IPS-NIHi11 (cell line): ENCODE results near the gene MSH3.
"Not testable (repeated sequence)": the region's sequence is repeated elsewhere in the genome, so short reads cannot be mapped to it uniquely, and the experiment has no call there.

Source experiments
- DNase-seq: peaks from one replicate; pipeline ENCODE4 v3.0.0; 2012; ENCODE audit warnings: mixed read lengths, low spot score

The MSH3 gene

GRCh38 chr5:80853413-80853812, 199.0 kb downstream of the MSH3 start:
- DNase-seq = no peak

- no peak for DNase-seq
Measured at GRCh38 chr5:80854583-80854982, 200.1 kb downstream of the MSH3 start.

- DNase-seq = peak; percentile 18
Measured at GRCh38 chr5:80860924-80861613, 206.6 kb downstream of the MSH3 start.

- no peak for DNase-seq
Measured at GRCh38 chr5:80863708-80864107, 209.3 kb downstream of the MSH3 start.

- DNase-seq = no peak
Measured at GRCh38 chr5:80864109-80864508, 209.7 kb downstream of the MSH3 start.

GRCh38 chr5:80864706-80865435, 210.4 kb downstream of the MSH3 start:
- no peak for DNase-seq

GRCh38 chr5:80865551-80865950, 211.1 kb downstream of the MSH3 start:
- DNase-seq = no peak

DNA sequence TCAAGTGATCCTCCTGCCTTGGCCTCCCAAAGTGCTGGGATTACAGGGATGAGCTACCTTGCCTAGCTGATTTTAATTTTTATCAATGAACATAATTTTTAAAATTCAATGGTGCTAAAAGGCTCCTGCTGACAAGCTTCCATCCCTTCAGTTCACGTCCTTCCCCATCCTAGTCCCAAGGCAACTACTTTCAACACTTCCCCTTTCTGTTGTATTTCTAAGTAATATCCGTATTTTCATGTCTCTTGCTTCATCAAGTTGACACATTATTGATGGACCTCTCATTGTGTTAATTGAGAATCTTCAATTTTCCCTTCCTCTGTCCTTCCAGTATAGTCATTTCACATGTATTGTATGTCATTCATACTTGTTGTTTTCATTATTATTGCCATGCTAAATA, 211.9 kb downstream of the MSH3 start:
- no peak for DNase-seq

DNA sequence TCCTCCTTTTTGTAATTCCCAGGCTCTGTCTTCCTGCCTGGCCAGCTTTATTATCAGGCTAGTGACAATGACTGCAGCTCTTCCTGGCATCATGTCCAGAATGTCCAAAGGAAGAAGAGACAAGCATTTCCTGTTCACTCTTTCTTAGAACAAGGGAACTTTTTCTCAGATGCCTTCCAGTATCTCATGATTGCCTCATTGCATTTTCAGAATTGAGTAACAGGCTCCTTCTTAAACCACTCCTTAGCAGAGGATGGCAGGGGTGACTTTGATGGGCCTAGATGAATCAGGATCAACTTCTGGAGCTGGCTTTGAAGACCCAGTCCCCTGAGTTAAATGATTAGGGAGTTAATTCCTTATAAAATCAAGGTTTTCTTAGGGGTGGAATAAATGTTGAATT, 212.8 kb downstream of the MSH3 start:
- no peak for DNase-seq

DNA sequence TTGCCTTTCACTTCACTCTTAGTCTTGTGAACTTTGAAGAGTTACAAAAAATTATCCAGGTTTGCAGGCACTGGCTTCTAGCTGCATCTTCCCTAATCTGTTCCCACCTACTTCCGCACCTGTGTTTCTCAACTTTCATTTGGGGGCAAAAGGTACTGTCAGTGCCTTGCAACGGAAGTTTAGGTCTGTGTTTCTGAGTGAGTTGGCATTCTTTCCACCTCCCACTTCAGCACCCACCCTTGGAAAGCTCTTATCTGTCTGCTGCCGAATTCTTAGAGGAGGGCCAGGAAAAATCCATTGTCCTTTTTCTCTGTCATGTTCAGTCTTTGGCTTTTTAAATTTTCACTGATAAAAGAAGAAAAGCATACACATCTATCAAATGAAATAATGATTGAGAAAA, 216.0 kb downstream of the MSH3 start:
- no peak for DNase-seq

GRCh38 chr5:80871541-80871961, 217.1 kb downstream of the MSH3 start:
- DNase-seq = no peak

GRCh38 chr5:80874162-80874561, 219.7 kb downstream of the MSH3 start:
- no peak for DNase-seq

DNA sequence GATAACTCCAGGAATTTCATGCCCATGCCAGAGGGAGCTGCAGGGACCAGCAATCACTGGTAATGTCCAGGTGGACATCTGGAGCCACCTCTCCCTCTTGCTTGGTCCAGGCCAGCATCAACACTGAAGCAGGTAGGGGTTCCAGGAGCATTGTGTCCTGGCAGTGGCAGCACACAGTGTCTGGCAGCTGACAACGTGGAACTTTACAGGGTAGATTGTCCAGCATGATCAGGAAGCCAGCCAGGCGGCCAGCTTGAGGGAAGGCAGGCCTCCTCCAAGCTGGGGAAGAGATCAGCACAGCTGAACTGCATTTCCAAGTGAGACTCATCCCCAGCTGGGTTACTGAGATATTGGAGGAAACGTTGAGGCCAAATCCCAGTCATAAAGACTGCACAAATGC, 223.1 kb downstream of the MSH3 start:
- DNase-seq = no peak

GRCh38 chr5:80881726-80882125, 227.3 kb downstream of the MSH3 start:
- DNase-seq = no peak

GRCh38 chr5:80883390-80883789, 228.9 kb downstream of the MSH3 start:
- not testable (repeated sequence) for DNase-seq

- no peak for DNase-seq
Measured at GRCh38 chr5:80884086-80884813, 229.8 kb downstream of the MSH3 start.

- no peak for DNase-seq
Measured at GRCh38 chr5:80884929-80885328, 230.5 kb downstream of the MSH3 start.

- no peak for DNase-seq
Measured at GRCh38 chr5:80885396-80886000, 231.0 kb downstream of the MSH3 start.

DNA sequence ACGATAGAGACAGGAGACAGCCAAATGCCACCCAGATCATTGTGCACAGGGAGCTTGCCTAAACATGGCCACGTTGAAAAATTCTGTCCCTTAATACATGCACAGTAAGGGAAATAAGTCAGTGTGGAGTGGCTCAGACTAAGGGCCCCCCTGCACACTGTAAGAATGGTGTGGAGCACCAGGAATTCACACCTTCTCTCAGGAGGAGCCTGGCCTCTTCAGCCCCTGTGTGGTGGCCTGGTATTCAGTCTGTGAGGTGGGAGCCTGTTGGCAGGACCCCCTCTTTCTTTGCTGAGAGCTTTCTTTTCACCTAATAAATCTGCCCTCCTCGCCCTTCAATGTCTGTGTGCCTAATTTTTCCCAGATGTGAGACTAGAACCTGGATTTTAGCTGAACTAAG, 239.6 kb downstream of the MSH3 start:
- no peak for DNase-seq

DNA sequence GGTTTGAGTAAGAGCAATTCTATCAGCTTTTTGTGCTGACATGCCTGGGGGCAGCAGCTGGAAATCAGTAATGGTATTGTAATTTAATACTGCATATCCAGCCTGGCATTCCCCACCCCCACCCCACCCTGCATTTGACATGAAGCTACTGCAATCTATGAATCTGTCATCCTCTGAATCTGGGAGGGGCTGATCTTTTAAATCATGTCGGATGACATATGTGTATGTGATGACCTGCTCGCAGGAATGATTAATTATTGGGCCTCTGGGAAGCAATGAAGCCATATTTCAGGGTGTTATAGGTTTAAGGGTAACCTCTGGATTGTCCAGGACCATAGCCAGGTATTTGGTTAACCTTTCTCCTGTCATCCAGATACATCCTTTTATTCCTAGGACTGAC, 241.1 kb downstream of the MSH3 start:
- DNase-seq = no peak

DNA sequence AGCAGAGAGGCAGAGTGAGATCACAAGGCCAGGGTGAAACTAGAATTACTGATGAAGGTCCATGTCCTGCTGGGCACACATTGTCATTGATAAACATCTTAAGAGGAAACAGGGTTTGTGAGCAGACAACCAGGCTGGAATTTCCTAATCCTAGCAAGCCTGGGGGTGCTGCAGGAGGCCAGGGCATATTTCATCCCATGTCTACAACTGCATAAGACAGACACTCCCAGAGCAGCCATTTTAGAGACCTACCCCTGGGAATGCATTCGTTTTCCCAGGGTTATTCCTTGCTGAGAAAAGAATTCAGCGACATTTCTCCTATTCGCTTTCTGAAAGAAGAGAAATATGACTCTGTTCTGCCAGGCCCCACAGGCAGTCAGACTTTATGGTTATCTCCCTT, 248.2 kb downstream of the MSH3 start:
- DNase-seq = not testable (repeated sequence)

DNA sequence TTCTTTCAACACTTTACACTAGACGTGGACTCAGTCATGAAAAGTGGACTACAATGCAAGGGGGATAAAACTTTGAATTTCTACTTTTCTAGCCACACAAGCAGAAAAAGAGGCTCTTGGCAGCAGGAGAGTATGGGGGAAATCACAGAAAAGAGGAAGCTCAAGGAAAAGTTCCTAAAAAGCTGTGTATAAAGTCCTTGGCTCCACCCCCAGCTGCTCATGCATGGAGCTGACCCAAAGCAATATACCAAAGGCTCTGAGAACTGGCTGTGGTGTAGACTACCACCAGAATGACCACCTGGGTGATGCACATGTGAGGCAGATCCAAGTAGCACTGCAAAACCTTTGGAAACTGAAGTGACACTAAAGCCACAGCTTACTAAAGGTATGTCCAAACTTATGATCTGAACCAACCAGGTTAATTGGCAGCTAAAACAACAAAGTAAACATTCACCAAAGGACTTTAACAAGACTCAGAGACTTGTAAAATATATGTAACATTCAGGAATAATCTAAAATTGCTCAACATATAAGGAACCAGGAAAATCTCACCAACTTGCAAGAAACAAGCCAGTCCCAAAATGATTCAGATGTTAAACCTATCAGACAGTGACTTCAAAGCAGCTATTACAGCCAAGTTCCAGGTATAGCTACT, 250.2 kb downstream of the MSH3 start:
- DNase-seq = no peak
